Measurements from ENCODE around the gene IPCEF1. TPM values are rescaled to one million over a fixed set of nuclear protein-coding genes. Genes with fewer than 3 reads are reported as not detected.
A peak's percentile ranks its signal among the peaks of the same experiment; 100 is the strongest.

IPCEF1 gene
- total RNA-seq: 1 to 10 TPM in 3 of 4 donors, under 1 TPM in 1; 0.63 to 5.3 (median 1.9) TPM

GRCh38 chr6:154356690-154357089, at the start of gene IPCEF1:
Gene IPCEF1 (minus strand): TSS chr6:154356803. CDS start chr6:154265947, 90,856 bp downstream.
- Histone ChIP-seq H3K36me3 (no peaks in the 10 kb centered on the region), H3K27ac (peak within 1 kb of the TSS in 1 of 4 donors; percentile 20), H3K4me1 (peaks cover 0 to 12% (median 2%) of the 10 kb centered on the region in 4 donors), H3K9me3 (no peaks in the 10 kb centered on the region), H3K4me3 (no peak within 1 kb of the TSS), H3K27me3 (no peaks in the 10 kb centered on the region)
- TF ChIP-seq EP300 (IDR thresholded peaks at IDR 0.05) (peak in 1 of 2 donors; percentile 71), CTCF (IDR thresholded peaks at IDR 0.05) (no peak)
- WGBS, 2 donors: 84 to 85% methylated on average over 3 of the region's 3 CpGs
- no peak for DNase-seq (ENCODE audit: low spot score in 2 of 2)

- peak overlapping the region in 2 of 4 donors; percentile 46 to 79 for H3K27ac ChIP-seq
- 91 to 97% methylated on average over 20 of the region's 20 CpGs for WGBS, 2 donors
- peaks cover 0 to 13% (median 0%) of the 10 kb centered on the region in 3 donors for H3K36me3 ChIP-seq
- H3K4me3 ChIP-seq: no peak overlapping the region
- no peak for TF ChIP-seq CTCF (IDR thresholded peaks at IDR 0.05)
- H3K9me3 ChIP-seq: no peaks in the 10 kb centered on the region
- H3K27me3 ChIP-seq: no peaks in the 10 kb centered on the region
- DNase-seq (ENCODE audit: low spot score in 2 of 2): no peak
- H3K4me1 ChIP-seq: peaks cover 0 to 50% (median 22%) of the 10 kb centered on the region in 4 donors
Measured at GRCh38 chr6:154406301-154406700, 49.7 kb upstream of the IPCEF1 start.

GRCh38 chr6:154404791-154405400, 48.3 kb upstream of the IPCEF1 start:
- H3K9me3 ChIP-seq: no peaks in the 10 kb centered on the region
- no peak overlapping the region for H3K4me3 ChIP-seq
- H3K27ac ChIP-seq: peak overlapping the region in 2 of 4 donors; percentile 79 to 86
- peaks cover 0 to 37% (median 17%) of the 10 kb centered on the region in 4 donors for H3K4me1 ChIP-seq
- DNase-seq (ENCODE audit: low spot score in 2 of 2): no peak
- 58 to 61% methylated on average over 6 of the region's 6 CpGs for WGBS, 2 donors
- H3K36me3 ChIP-seq: peaks cover 0 to 16% (median 0%) of the 10 kb centered on the region in 3 donors
- no peaks in the 10 kb centered on the region for H3K27me3 ChIP-seq
- no peak for TF ChIP-seq POLR2A (IDR thresholded peaks at IDR 0.05)
- no peak for TF ChIP-seq EP300 (IDR thresholded peaks at IDR 0.05)
- no peak for TF ChIP-seq CTCF (IDR thresholded peaks at IDR 0.05)

GRCh38 chr6:154403788-154404187, 47.2 kb upstream of the IPCEF1 start:
- no peaks in the 10 kb centered on the region for H3K27me3 ChIP-seq
- no peaks in the 10 kb centered on the region for H3K9me3 ChIP-seq
- peaks cover 0 to 16% (median 0%) of the 10 kb centered on the region in 3 donors for H3K36me3 ChIP-seq
- no peak for DNase-seq (ENCODE audit: low spot score in 2 of 2)
- 6 to 28% methylated on average over 4 of the region's 4 CpGs for WGBS, 2 donors
- TF ChIP-seq CTCF (IDR thresholded peaks at IDR 0.05): no peak
- no peak for TF ChIP-seq EP300 (IDR thresholded peaks at IDR 0.05)
- TF ChIP-seq POLR2A (IDR thresholded peaks at IDR 0.05): no peak
- peak overlapping the region in 2 of 4 donors; percentile 79 to 86 for H3K27ac ChIP-seq
- H3K4me1 ChIP-seq: peaks cover 0 to 31% (median 11%) of the 10 kb centered on the region in 4 donors
- no peak overlapping the region for H3K4me3 ChIP-seq

GRCh38 chr6:154402081-154402780, 45.6 kb upstream of the IPCEF1 start:
- WGBS, 2 donors: 83 to 84% methylated on average over 6 of the region's 6 CpGs
- no peak for TF ChIP-seq POLR2A (IDR thresholded peaks at IDR 0.05)
- no peak for TF ChIP-seq CTCF (IDR thresholded peaks at IDR 0.05)
- no peak for TF ChIP-seq EP300 (IDR thresholded peaks at IDR 0.05)
- H3K36me3 ChIP-seq: peaks cover 0 to 16% (median 0%) of the 10 kb centered on the region in 3 donors
- no peaks in the 10 kb centered on the region for H3K27me3 ChIP-seq
- peak overlapping the region in 2 of 4 donors; percentile 40 to 86 for H3K27ac ChIP-seq
- H3K4me1 ChIP-seq: peaks cover 0 to 23% (median 10%) of the 10 kb centered on the region in 4 donors
- no peak for DNase-seq (ENCODE audit: low spot score in 2 of 2)
- no peak overlapping the region for H3K4me3 ChIP-seq
- no peaks in the 10 kb centered on the region for H3K9me3 ChIP-seq

Data from tibial nerve (tissue), 4 donors.